ENCODE measurements around the gene EPB41L4A.

Gene EPB41L4A

GRCh38 chr5:112141582-112141981 lies 277.5 kb downstream of the EPB41L4A start:
- H3K27me3 Mint-ChIP-seq: peaks cover 7% of the 10 kb centered on the region
- no peak overlapping the region for H3K4me3 Mint-ChIP-seq
- no peaks in the 10 kb centered on the region for H3K9me3 Mint-ChIP-seq
- no peak overlapping the region for H3K27ac Mint-ChIP-seq
- no peaks in the 10 kb centered on the region for H3K4me1 Mint-ChIP-seq
- ATAC-seq: no peak
- H3K36me3 Mint-ChIP-seq: no peaks in the 10 kb centered on the region

GRCh38 chr5:112138526-112138925 lies 280.6 kb downstream of the EPB41L4A start:
- Mint-ChIP-seq H3K27ac (no peak overlapping the region), H3K4me1 (no peaks in the 10 kb centered on the region), H3K4me3 (no peak overlapping the region), H3K36me3 (no peaks in the 10 kb centered on the region), H3K9me3 (no peaks in the 10 kb centered on the region), H3K27me3 (peaks cover 7% of the 10 kb centered on the region)
- no peak for ATAC-seq

- ATAC-seq: no peak
- Mint-ChIP-seq H3K27me3 (peaks cover 2% of the 10 kb centered on the region), H3K4me3 (no peak overlapping the region), H3K4me1 (no peaks in the 10 kb centered on the region), H3K9me3 (peaks cover 3% of the 10 kb centered on the region), H3K27ac (no peak overlapping the region), H3K36me3 (no peaks in the 10 kb centered on the region)
Measured at GRCh38 chr5:112136773-112137172, 282.3 kb downstream of the EPB41L4A start.

GRCh38 chr5:112127861-112128260 lies 291.2 kb downstream of the EPB41L4A start:
- Mint-ChIP-seq H3K36me3 (no peaks in the 10 kb centered on the region), H3K27ac (no peak overlapping the region), H3K9me3 (peaks cover 3% of the 10 kb centered on the region), H3K27me3 (peaks cover 17% of the 10 kb centered on the region), H3K4me1 (no peaks in the 10 kb centered on the region), H3K4me3 (no peak overlapping the region)
- ATAC-seq: no peak

- Mint-ChIP-seq H3K4me1 (no peaks in the 10 kb centered on the region), H3K4me3 (no peak overlapping the region), H3K27ac (no peak overlapping the region), H3K36me3 (no peaks in the 10 kb centered on the region), H3K9me3 (no peaks in the 10 kb centered on the region), H3K27me3 (peaks cover 24% of the 10 kb centered on the region)
- no peak for ATAC-seq
Measured at GRCh38 chr5:112126982-112127381, 292.1 kb downstream of the EPB41L4A start.

GRCh38 chr5:112125903-112126302 lies 293.2 kb downstream of the EPB41L4A start:
- ATAC-seq: no peak

GRCh38 chr5:112124788-112125187 lies 294.3 kb downstream of the EPB41L4A start:
- H3K36me3 Mint-ChIP-seq: no peaks in the 10 kb centered on the region
- H3K27me3 Mint-ChIP-seq: peaks cover 32% of the 10 kb centered on the region
- H3K27ac Mint-ChIP-seq: no peak overlapping the region
- peaks cover 5% of the 10 kb centered on the region for H3K9me3 Mint-ChIP-seq
- H3K4me1 Mint-ChIP-seq: no peaks in the 10 kb centered on the region
- no peak for ATAC-seq
- H3K4me3 Mint-ChIP-seq: no peak overlapping the region

More at GRCh38 chr5:112125903-112126302, 293.2 kb downstream of the EPB41L4A start:
- Mint-ChIP-seq H3K27ac (no peak overlapping the region), H3K4me1 (no peaks in the 10 kb centered on the region), H3K27me3 (peaks cover 32% of the 10 kb centered on the region), H3K36me3 (no peaks in the 10 kb centered on the region), H3K9me3 (peaks cover 5% of the 10 kb centered on the region), H3K4me3 (no peak overlapping the region)

- ATAC-seq: no peak
- no peak overlapping the region for H3K27ac Mint-ChIP-seq
- H3K9me3 Mint-ChIP-seq: peaks cover 5% of the 10 kb centered on the region
- peaks cover 32% of the 10 kb centered on the region for H3K27me3 Mint-ChIP-seq
- H3K4me1 Mint-ChIP-seq: no peaks in the 10 kb centered on the region
- H3K4me3 Mint-ChIP-seq: no peak overlapping the region
- H3K36me3 Mint-ChIP-seq: no peaks in the 10 kb centered on the region
Measured at GRCh38 chr5:112123086-112123485, 296.0 kb downstream of the EPB41L4A start.

- Mint-ChIP-seq H3K9me3 (peaks cover 5% of the 10 kb centered on the region), H3K4me3 (no peak overlapping the region), H3K36me3 (no peaks in the 10 kb centered on the region), H3K4me1 (no peaks in the 10 kb centered on the region), H3K27ac (no peak overlapping the region), H3K27me3 (peaks cover 31% of the 10 kb centered on the region)
- ATAC-seq: no peak
Measured at GRCh38 chr5:112122353-112122752, 296.7 kb downstream of the EPB41L4A start.

- Mint-ChIP-seq H3K4me3 (no peak overlapping the region), H3K9me3 (peaks cover 5% of the 10 kb centered on the region), H3K27me3 (peaks cover 31% of the 10 kb centered on the region), H3K27ac (no peak overlapping the region), H3K4me1 (no peaks in the 10 kb centered on the region), H3K36me3 (no peaks in the 10 kb centered on the region)
- ATAC-seq: no peak
Measured at GRCh38 chr5:112121258-112121657, 297.8 kb downstream of the EPB41L4A start.

GRCh38 chr5:112119969-112120368 lies 299.1 kb downstream of the EPB41L4A start:
- peak; percentile 46 for ATAC-seq
- H3K4me3 Mint-ChIP-seq: no peak overlapping the region
- H3K27ac Mint-ChIP-seq: no peak overlapping the region

GRCh38 chr5:112119508-112119907 lies 299.6 kb downstream of the EPB41L4A start:
- Mint-ChIP-seq H3K27me3 (peaks cover 40% of the 10 kb centered on the region), H3K36me3 (no peaks in the 10 kb centered on the region), H3K9me3 (peaks cover 5% of the 10 kb centered on the region), H3K4me1 (no peaks in the 10 kb centered on the region), H3K27ac (no peak overlapping the region), H3K4me3 (no peak overlapping the region)
- no peak for ATAC-seq

More at GRCh38 chr5:112119969-112120368, 299.1 kb downstream of the EPB41L4A start:
- H3K27me3 Mint-ChIP-seq: peaks cover 38% of the 10 kb centered on the region
- H3K9me3 Mint-ChIP-seq: peaks cover 5% of the 10 kb centered on the region
- no peaks in the 10 kb centered on the region for H3K4me1 Mint-ChIP-seq
- H3K36me3 Mint-ChIP-seq: no peaks in the 10 kb centered on the region

GRCh38 chr5:112117551-112117950 lies 301.5 kb downstream of the EPB41L4A start:
- peaks cover 5% of the 10 kb centered on the region for H3K9me3 Mint-ChIP-seq
- ATAC-seq: no peak
- no peaks in the 10 kb centered on the region for H3K4me1 Mint-ChIP-seq
- no peaks in the 10 kb centered on the region for H3K36me3 Mint-ChIP-seq
- no peak overlapping the region for H3K4me3 Mint-ChIP-seq
- peaks cover 38% of the 10 kb centered on the region for H3K27me3 Mint-ChIP-seq
- no peak overlapping the region for H3K27ac Mint-ChIP-seq

GRCh38 chr5:112116371-112116770 lies 302.7 kb downstream of the EPB41L4A start:
- ATAC-seq: no peak

GRCh38 chr5:112113565-112113964 lies 305.5 kb downstream of the EPB41L4A start:
- H3K27me3 Mint-ChIP-seq: peaks cover 14% of the 10 kb centered on the region
- no peaks in the 10 kb centered on the region for H3K4me1 Mint-ChIP-seq
- ATAC-seq: no peak
- no peak overlapping the region for H3K4me3 Mint-ChIP-seq
- no peak overlapping the region for H3K27ac Mint-ChIP-seq
- no peaks in the 10 kb centered on the region for H3K9me3 Mint-ChIP-seq
- H3K36me3 Mint-ChIP-seq: no peaks in the 10 kb centered on the region

More at GRCh38 chr5:112116371-112116770, 302.7 kb downstream of the EPB41L4A start:
- H3K4me1 Mint-ChIP-seq: no peaks in the 10 kb centered on the region
- H3K4me3 Mint-ChIP-seq: no peak overlapping the region
- peaks cover 26% of the 10 kb centered on the region for H3K27me3 Mint-ChIP-seq
- H3K27ac Mint-ChIP-seq: no peak overlapping the region
- peaks cover 4% of the 10 kb centered on the region for H3K9me3 Mint-ChIP-seq
- no peaks in the 10 kb centered on the region for H3K36me3 Mint-ChIP-seq
